NCI-H128 (cell line): ENCODE results near the gene DLK2.
"Not testable (repeated sequence)": the region's sequence is repeated elsewhere in the genome, so short reads cannot be mapped to it uniquely, and the experiment has no call there.

Source experiments
- DNase-seq: peaks from one replicate; lab custom pipeline; 2025; ENCODE audit not compliant: unreplicated experiment; lab: John Stamatoyannopoulos, UW

The DLK2 gene

GRCh38 chr6:43428874-43429273, 26.5 kb downstream of the DLK2 start:
- no peak for DNase-seq

GRCh38 chr6:43428112-43428570, 27.2 kb downstream of the DLK2 start:
- DNase-seq, result no peak

GRCh38 chr6:43427406-43428111, 27.8 kb downstream of the DLK2 start, which contains the start of gene ABCC10:
ABCC10 (plus strand) TSS chr6:43427541; CDS start chr6:43427979, 438 bp downstream.
- DNase-seq, result peak; percentile 83

GRCh38 chr6:43426928-43427405, 28.4 kb downstream of the DLK2 start:
- no peak for DNase-seq

GRCh38 chr6:43425083-43425482, 30.3 kb downstream of the DLK2 start:
- not testable (repeated sequence) for DNase-seq

- no peak for DNase-seq
Measured at GRCh38 chr6:43421831-43422230, 33.5 kb downstream of the DLK2 start.

GRCh38 chr6:43420012-43420709, 35.2 kb downstream of the DLK2 start:
- no peak for DNase-seq

GRCh38 chr6:43416935-43417334, 38.4 kb downstream of the DLK2 start:
- DNase-seq, result no peak

GRCh38 chr6:43415275-43415674, 40.1 kb downstream of the DLK2 start:
- DNase-seq, result not testable (repeated sequence)

GRCh38 chr6:43413002-43413401, 42.3 kb downstream of the DLK2 start:
- DNase-seq, result no peak

GRCh38 chr6:43412541-43412940, 42.8 kb downstream of the DLK2 start:
- no peak for DNase-seq

- not testable (repeated sequence) for DNase-seq
Measured at GRCh38 chr6:43410776-43411175, 44.6 kb downstream of the DLK2 start.

- no peak for DNase-seq
Measured at GRCh38 chr6:43408259-43408658, 47.1 kb downstream of the DLK2 start.

- no peak for DNase-seq
Measured at GRCh38 chr6:43407296-43407695, 48.1 kb downstream of the DLK2 start.

GRCh38 chr6:43405354-43405753, 50.0 kb downstream of the DLK2 start:
- no peak for DNase-seq

GRCh38 chr6:43402820-43403219, 52.5 kb downstream of the DLK2 start:
- DNase-seq, result no peak

GRCh38 chr6:43401730-43402129, 53.6 kb downstream of the DLK2 start:
- DNase-seq, result no peak
